ENCODE results near the gene SH2D4B.

The SH2D4B gene

DNA sequence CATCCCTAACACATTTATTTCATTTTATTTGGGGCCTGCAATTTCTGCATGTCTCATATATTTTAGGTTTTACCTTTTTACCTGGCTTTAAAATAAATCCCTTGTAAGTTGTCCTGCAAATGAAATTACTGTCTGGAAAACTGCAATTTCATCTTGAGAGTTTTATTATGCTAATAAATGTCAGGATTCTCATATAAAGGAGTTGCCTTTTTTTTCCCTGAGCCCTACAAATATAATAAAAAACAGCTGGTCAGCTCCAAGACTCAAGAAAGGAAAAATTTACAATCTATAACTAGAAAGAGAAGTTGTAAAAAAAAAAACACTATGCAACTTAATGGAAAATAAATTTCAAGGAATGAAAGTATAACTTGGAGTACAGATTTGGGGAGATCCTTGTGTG is 108.7 kb downstream of the SH2D4B start:
- no peak for DNase-seq (ENCODE audit: low read depth)

DNA sequence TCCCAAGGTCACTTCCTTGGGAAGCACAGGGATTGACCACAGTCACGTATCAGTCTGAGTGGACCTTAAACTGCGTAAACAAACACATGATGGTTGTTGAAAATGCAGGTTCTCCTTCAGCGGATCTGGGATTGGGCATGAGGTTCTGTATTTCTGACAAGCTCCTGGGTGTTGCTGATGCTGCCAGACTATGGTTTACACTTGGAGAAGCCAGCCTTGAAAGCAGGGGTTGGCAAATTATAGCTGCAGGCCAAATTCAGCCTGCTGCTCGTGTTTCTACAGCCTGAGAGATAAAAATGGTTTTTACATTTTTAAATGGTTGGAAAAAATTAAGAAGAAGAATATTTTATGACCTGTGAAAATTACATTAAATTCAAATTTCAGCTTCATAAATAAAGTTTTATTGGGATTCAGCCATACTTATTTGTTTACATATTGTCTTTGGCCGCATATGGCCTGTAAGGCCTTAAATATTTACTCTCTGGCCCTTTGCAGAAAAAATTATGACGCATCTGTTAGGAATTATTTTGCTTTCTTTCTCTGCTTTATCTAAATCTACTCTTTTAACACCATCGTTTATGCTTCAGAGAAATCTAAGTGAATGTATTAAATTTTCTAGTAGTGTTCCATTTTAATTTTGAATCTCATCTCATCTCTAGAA is 109.6 kb downstream of the SH2D4B start:
- DNase-seq (ENCODE audit: low read depth), result no peak

DNA sequence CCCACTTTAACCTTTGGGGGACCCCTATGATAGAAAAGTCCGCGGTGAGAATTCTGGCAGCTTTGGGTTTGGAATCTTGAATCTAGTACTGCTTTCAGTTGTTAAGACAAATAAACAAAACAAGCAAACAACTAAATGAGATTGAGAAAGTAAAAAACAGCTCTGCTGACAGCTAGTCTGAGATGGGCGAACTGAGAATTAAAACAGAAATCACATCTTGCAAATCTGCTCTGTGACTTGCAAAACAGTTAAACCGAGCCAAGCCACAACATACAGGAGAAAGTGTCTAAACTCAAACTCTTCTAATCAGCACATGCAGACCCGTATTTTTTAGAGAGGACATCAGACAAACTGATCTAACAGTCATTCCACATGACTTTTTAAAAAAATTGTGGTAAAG is 110.4 kb downstream of the SH2D4B start:
- no peak for DNase-seq (ENCODE audit: low read depth)

DNA sequence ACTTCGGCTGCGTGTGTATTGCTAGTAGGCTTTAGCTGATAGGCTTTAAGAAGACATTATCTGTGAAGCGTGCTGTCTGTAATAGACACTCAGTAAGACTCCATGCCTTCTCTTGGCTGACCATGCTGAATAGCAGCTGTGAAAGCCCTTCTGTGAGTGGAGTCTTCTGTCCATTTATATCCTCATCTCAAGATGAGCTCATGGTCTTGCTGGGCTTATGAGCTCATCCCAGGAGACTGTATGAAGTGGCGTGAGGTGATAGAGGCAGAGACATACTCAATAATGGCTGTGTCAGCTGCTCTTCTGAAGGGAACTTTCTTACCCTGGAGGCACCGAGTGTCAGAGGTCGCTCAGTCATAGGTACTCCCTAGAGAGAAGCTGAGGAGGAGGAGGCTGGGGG is 111.5 kb downstream of the SH2D4B start:
- DNase-seq (ENCODE audit: low read depth), result no peak

DNA sequence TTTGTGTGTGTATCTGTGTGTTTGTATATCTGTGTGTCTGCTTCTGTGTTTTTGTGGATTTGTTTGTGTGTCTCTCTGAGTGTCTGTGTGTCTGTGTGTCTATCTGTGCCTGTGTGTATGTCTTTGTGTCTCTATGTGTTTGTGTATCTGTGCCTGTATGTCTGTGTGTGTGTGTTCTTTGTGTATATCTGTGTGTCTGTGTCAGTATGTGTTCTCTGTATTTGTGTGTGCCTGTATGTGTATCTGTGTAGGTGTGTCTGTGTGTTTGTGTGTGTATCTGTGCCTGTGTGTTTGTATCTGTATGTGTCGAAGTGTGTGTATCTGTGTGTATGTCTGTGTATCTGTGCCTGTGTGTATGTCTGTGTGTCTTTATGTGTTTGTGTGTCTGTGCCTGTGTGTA is 118.2 kb downstream of the SH2D4B start:
- no peak for DNase-seq (ENCODE audit: low read depth)

DNA sequence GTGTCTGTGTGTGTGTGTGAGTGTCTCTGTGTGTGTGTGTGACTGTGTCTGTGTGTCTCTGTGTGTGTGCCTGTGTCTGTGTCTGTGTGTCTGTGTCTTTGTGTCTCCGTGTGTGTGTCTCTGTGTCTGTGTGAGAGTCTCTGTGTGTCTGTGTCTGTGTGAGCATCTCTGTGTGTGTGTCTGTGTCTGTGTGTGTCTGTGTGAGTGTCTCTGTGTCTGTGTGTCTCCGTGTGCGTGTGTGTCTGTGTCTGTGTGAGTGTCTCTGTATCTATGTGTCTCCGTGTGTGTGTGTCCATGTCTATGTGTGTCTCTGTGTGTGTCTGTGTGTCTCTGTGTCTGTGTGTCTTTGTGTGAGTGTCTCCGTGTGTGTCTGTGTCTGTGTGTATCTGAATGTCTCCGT is 120.4 kb downstream of the SH2D4B start:
- no peak for DNase-seq (ENCODE audit: low read depth)

DNA sequence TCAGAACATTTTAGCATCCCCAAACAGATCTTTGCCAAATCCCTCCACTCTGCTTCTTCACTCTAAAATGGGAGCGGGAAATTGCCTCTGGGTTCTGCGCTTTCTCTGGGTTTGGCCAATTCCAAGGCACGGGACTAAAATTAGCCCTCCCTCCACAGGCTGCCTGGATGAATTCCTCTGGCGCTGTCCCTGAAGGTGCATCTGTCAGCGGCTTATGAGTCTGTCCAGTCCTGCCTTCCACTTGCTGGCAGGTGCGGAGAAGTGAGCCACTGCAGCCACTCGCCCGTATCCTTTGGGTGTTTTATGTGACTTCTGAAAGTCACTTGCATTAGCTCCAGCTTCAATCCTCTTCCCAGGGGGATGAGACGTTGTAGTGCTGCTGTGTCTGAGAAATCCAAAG is 121.6 kb downstream of the SH2D4B start:
- DNase-seq (ENCODE audit: low read depth), result no peak

DNA sequence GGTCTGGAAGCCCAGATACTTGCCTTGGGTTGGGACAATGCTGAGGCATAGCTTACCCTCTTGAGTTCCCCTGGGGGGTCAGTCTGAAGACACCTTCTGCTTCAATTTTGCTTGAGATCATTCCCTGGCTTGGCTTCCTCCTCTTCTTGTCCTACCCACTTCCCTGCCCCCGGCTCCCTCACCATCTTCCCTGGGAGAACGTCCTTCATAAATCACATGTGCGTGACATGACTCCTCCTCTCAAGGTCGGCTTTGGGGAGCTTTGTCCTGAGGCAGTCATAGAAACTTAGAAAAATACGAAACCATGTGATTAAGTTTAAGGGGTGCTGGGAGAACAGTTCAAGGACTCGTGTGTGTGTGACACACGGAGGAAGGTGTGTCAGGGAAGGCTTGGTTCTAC is 122.6 kb downstream of the SH2D4B start:
- no peak for DNase-seq (ENCODE audit: low read depth)

DNA sequence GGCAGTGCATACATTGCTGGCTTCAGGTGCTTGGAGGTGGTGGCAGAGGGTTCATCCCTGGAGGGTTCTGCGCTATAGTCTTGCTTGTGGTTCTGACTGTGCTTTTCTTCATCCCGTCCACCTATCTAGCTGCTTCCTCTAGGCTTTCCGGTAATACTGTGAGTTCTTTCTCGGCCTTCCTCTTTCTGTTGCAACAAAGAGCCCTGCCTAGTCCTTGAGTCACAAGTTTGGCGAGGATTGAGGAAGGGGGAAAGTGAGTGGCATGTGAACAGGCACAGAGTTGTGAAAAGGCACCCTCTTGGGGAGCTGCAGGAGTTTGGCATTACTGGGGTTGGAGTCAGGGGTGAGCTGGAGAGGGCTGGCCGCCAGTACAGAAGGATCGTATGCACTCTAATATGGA is 123.0 kb downstream of the SH2D4B start:
- no peak for DNase-seq (ENCODE audit: low read depth)

DNA sequence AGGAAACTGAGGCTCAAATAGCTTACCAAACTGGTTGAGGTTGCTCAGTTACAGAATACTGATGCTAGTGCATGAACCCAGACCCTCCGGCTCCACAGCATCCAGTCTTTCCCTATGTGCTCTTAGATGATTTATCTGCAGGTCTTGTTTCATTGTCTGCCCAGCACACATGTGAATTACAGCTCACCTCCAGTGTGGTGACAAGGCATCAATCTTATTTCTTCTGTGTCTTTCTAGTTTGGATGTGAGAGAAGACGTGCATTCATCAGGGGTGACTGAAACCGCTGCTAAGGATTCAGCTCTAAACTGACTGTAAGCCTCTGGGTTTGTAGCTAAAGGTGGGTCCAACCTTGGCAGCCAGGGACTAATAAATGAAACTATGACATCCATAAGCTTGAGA is 123.8 kb downstream of the SH2D4B start:
- no peak for DNase-seq (ENCODE audit: low read depth)

DNA sequence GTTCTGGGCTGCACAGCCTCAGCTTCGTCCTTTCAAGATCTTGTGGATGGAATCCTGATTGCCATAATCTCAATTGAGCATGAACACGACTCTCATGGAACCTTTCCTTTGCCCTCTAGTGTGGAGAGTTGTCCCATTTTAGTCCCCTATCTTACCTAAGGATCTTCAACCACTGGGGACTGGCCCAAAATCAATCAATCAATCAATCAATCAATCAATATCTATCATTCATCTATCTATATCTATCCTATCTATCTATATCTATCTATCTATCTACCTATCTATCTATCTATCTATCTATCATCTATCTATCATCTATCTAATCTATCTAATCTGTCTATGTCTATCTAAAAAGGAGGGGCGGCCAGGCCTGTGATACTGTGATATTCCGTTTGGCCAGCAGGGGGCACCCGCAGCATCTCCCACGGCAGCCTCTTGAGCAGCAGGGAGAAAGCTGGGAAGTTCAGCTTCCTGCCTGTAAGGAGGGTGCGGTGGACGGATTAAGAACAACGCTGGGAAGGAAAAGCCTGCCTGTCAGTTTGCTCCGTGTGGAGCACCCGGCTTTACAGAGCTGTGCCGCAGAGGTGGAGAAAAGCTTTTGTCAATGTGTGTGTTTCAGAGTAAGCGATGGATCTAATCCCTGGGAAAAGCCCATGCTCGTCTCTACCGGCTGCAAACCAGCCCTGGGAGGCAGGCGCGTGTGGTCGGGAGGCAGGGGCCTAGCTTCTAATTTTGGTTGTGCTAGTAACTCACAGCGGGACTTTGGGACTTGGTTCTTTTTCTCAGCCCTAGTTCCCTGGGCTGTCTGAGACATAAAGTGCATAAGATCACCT is 124.9 kb downstream of the SH2D4B start:
- DNase-seq (ENCODE audit: low read depth), result peak; percentile 44

DNA sequence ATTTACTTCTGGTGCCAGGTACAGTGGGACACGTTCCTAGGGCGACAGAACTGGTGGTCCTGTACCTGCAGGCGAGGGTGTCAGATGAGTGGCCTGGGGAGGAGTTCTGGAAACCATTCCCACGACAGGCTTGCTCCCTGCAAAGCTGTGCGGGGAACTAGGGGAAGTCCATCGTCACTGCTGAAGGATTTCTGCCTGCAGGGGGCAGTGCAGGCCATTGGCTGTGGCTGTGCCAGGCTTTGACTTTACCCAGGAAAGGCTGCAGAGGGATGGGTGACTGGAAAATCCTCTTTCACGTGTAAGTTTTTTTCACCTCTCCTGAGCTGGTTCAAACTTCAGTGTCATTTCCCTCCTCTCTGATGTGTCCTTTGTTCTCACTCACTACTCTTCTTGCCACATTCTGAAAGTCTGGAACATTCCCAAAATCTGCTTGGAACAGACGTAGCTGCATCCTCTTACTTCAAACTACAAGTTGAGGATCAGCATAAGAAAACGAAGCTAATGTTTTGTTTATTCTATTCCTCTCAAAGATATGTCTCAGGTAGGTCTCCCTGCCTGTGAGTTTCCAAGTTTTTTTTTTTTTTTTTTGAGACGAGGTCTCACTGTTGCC is 126.5 kb downstream of the SH2D4B start:
- DNase-seq (ENCODE audit: low read depth), result no peak

DNA sequence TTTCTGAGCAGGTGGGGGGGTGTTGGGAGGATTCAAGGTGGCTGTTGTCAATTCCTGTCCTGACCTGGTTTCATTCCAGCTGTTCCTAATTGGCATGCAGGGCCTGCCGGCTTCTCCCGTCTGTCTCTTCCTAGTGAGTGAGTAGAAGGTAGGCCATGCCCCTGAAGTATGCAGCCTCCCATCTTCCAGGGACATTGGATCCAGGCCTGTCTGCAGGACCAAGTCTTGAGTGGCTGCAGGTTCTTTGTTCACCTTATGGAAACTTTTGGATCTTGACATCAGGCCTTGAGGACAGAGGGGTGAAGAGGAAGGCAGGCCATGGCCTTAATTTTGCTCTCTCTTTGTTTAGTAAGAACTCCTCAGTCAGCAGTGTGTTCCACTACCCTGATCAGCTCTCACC is 131.8 kb downstream of the SH2D4B start:
- no peak for DNase-seq (ENCODE audit: low read depth)

DNA sequence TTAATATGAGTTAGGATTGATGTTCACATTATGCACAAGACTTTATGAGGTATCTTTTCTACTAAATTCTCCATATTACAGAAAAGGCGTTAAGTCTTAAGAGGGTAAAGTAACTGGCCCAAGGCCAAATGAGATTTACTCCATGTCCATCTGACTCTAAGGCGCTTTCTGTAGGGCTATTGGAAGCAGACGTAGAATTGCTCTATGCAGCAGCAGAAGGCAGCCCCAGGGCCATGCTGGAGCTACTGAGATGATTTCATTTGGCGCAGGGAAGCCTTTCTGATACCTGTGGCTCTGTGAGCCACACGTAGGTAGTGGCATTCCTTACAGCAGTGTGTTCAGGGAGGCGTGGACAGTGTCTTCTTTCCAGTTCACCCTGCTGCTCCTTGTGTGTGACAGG is 133.1 kb downstream of the SH2D4B start:
- DNase-seq (ENCODE audit: low read depth), result no peak

DNA sequence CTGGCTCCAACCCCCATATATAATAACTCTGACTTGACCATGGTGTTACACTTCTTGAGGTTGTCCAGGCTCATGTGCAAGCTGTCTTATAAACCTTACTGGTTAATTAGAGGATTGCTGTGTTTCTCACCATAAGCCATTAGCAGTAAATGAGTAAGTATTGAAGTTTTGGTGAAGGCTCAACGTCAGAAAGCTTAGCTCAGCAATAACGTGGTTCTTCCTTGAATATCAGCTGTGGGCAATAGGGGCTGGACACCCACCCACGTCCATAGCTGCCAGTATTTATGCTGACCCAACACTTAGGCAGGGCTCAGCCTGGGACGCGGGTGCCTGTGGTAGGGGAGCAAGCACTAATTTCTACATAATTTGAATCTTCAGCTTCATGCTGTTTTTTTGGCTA is 134.1 kb downstream of the SH2D4B start:
- no peak for DNase-seq (ENCODE audit: low read depth)

DNA sequence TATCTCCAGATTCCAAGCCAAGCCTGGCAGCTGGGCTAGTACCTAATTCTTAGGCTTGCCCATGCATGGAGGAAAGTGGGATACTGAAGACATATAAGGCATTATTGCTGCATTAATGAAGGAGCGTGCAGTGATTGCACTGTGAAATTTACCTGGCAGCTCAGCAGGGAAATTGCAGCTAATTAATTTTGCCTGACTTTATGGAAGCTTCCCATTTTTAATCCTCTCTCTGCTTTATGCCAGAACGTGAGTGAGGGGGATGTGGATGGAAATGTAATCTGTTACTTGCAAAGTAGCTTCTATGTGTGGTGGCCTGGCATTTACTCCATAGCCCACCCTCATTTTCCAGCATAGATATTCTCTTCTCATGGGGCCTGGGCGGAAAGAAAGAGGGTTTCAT is 134.9 kb downstream of the SH2D4B start:
- no peak for DNase-seq (ENCODE audit: low read depth)

DNA sequence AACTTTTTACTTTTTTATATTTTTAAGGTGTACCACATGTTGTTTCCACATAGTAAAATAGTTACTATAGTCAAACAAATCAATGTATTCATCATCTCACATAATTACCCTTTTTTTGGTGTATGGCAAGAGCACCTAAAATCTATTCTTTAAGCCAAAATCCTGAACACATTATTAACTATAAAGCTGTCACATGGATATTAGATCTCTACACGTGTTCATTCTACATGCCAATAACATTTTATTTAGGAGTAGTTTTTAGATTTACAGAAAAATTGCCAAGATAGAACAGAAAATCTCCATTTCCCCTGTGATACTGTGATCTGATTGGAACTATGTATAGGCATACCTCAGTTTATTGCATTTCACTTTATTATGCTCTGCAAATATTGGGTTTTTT is 137.1 kb downstream of the SH2D4B start:
- DNase-seq (ENCODE audit: low read depth), result no peak

DNA sequence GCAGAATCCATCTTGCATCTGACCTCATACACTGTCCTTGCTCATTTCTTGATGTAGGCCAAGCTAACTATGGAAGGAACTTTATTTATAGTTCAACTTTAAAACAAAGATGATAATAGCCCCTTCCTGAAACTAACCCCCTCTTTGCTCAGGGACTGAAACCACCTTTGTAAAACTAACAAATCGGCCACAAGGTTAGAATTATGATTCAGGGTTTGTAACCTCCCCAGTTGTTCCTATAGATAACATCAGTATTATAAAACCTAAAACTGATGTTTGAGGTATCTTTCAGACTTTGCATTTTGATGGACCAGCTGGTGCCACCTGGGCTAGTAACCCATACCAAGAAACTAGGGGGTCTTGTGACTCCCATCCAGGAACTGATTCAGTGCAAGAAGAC is 143.4 kb downstream of the SH2D4B start:
- no peak for DNase-seq (ENCODE audit: low read depth)

DNA sequence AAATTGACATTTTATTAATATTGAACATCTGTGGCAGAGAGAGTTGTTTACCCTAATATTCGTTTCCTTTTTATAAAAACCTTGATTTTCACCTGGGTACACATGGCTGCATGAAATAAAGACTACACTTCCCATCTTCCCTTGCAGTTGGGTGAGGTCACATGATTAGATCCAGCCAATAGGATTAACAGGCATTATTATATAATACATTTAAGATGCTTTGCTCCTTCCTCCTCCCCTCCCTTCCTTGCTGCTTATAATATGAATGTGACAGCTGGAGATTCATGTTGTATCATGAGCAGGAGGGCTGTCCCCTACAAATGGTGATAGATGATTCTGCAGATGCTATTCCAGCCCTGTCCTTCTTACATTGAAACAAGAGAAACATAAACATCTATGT is 146.6 kb downstream of the SH2D4B start:
- no peak for DNase-seq (ENCODE audit: low read depth)

DNA sequence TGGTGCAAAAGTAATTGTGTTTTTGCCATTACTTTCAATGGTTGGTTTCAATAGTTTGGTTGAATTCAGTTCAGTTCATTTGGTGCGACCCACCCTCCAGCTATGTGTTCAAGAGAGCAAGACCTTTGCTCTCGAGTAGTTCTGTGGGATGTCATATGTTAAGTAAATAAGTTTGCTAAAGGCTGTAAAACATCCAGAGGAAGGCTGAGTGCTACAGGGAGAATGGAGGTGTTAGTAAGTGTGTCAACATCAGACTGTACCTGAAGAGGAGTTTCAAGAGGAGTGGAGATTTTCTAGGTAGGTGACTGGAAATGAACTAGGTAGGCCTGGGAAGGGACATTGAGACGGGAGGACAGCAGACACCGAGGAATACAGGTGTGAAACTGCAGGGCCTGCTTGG is 147.7 kb downstream of the SH2D4B start:
- no peak for DNase-seq (ENCODE audit: low read depth)

DNA sequence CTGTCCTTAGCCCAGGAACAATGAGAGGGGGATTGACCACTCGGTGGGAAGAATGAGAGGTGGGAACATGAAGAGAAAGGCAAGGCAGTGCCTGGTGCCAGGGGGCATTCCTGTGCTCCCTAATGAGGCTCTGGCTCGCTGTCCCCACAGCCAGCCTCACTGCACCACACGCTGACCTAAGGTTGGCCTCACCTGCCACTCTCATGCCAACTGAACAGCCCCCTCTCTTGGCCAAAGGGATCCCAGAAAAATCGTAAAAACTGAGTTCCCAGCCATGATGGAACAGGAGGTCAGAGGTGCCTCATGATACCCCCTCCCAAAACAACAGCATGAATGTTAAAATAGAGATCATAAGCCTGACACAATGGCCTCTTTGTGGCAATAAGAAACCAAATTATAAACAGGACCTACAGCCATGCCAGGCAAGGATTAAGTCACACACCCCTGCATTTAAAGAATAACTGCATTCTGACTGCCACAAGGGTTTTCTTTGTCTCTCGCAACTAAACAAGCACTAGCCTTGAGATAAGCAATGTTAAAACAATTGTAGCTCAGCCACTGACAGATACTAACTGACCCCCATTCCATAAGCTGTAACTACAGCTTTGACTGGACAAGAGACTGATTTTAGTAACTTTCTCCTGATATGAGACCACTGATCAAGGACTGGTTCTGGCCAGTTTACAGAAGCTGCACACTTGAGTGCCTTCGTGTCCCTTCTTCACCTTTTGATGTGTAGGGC is 149.2 kb downstream of the SH2D4B start:
- no peak for DNase-seq (ENCODE audit: low read depth)

DNA sequence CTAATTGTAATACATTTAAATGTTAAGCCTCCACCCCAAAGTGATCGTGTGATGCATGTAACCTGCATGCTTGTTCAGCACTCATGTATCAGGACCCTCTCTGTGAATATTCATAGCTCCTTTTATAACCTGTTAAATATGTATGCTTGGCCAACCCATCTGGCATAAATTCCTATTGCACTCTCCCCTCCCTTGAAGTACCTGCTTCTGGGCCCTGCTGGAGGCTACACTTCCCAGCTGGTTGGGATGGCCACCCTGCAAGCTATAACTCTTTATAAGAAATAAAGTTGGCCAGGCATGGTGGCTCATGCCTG is 149.7 kb downstream of the SH2D4B start:
- DNase-seq (ENCODE audit: low read depth), result no peak

DNA sequence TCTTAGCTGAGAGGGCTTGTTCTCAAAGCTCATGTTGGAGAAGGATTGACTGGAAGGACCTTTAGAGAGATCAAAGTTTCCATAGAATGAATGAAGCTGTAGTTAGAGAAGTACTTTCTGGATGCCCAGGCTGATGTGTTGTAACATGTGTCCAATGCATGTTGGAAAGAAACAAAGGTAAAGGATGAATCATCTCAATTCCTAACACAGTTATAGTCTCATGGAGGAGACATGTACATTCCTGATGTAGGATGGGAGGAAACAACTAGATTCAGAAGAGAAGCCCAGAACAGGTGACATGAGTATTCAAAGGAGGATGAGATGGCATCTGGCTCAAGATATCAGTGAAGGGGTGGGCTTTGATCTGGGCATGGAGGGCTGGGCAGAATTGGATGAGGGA is 152.7 kb downstream of the SH2D4B start:
- DNase-seq (ENCODE audit: low read depth), result no peak
